ENCODE results near the gene TNS1. TPM values are rescaled to one million over a fixed set of nuclear protein-coding genes. Genes with fewer than 3 reads are reported as not detected.

Gene TNS1
- total and polyA plus RNA-seq, 9 of the 15 experiments (the other 6 are each of a cell fraction or from before 2014, with no cell fraction given) = 0.13 to 2.7 (median 0.77) TPM

- TF ChIP-seq ZBTB40 (IDR thresholded peaks at IDR 0.05) = no peak
- TF ChIP-seq ZBTB40 (CRISPR knock-in tag; IDR thresholded peaks at IDR 0.05) = no peak
- TF ChIP-seq TEAD1 (CRISPR knock-in tag; IDR thresholded peaks at IDR 0.05) = no peak
- TF ChIP-seq SAP30 (IDR thresholded peaks at IDR 0.05; ENCODE audit: borderline replicate concordance, insufficient read depth, low read depth, low read length, poor library complexity, severe bottlenecking) = no peak
- no peak for TF ChIP-seq NFATC3 (IDR thresholded peaks at IDR 0.05)
- no peak for TF ChIP-seq DDX20 (tag; IDR thresholded peaks at IDR 0.05; ENCODE audit: low read depth)
- no peak for TF ChIP-seq SRSF7 (optimal IDR thresholded peaks at IDR 0.05; ENCODE audit: low read depth, low read length)
- TF ChIP-seq, protein P1, sequence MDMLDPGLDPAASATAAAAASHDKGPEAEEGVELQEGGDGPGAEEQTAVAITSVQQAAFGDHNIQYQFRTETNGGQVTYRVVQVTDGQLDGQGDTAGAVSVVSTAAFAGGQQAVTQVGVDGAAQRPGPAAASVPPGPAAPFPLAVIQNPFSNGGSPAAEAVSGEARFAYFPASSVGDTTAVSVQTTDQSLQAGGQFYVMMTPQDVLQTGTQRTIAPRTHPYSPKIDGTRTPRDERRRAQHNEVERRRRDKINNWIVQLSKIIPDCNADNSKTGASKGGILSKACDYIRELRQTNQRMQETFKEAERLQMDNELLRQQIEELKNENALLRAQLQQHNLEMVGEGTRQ (CRISPR knock-in tag; IDR thresholded peaks at IDR 0.05) = no peak
- TF ChIP-seq TEAD2 (tag; IDR thresholded peaks at IDR 0.05) = no peak
- no peak for TF ChIP-seq CBFA2T3 (IDR thresholded peaks at IDR 0.05)
- no peak for TF ChIP-seq ZNF57 (CRISPR knock-in tag; IDR thresholded peaks at IDR 0.05)
Measured at GRCh38 chr2:217907266-217907665, 95.5 kb downstream of the TNS1 start (continued).

All from K562 (cell line).